SU-DHL-6 (cell line): Measurements from ENCODE around the gene HDAC2.

Experiments used
- EZH2phosphoT487 ChIP-seq: fragments of 200-600 bp; sonication (generic), shearing (Covaris generic); conservative IDR thresholded peaks from 2 replicates; pipeline ENCODE4 v1.6.1; 2018; ENCODE audit warnings: mild to moderate bottlenecking, antibody characterized with exemption, low read length, moderate library complexity, mixed read lengths
- TF ChIP-seq, protein P1 (sequence below): fragments of 200-600 bp; sonication (generic); IDR thresholded peaks from one replicate; pipeline ENCODE4 v1.5.1; 2017; ENCODE audit warnings: antibody characterized with exemption, mild to moderate bottlenecking, low read length, moderate library complexity; ENCODE audit not compliant: insufficient read depth, poor library complexity, severe bottlenecking

DNA sequence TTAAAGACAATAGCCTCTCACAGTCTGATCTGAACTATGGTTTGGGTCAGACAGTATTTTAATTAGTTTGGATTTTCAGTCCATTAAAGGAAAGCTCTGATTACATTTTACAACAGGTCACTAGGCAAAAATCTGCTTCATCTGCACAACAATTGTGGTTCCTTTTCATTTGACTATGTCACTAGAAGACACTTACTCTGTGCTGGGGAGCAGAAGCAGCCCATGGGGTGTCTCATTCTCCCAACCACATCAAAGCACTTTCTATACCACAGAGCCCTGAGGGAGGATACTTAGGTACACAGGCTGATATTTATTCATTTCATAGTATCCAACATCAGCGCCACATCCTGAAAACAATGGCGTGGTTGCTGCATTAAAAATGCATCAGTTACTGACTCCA is 36.6 kb upstream of the HDAC2 start:
- TF ChIP-seq, protein P1, sequence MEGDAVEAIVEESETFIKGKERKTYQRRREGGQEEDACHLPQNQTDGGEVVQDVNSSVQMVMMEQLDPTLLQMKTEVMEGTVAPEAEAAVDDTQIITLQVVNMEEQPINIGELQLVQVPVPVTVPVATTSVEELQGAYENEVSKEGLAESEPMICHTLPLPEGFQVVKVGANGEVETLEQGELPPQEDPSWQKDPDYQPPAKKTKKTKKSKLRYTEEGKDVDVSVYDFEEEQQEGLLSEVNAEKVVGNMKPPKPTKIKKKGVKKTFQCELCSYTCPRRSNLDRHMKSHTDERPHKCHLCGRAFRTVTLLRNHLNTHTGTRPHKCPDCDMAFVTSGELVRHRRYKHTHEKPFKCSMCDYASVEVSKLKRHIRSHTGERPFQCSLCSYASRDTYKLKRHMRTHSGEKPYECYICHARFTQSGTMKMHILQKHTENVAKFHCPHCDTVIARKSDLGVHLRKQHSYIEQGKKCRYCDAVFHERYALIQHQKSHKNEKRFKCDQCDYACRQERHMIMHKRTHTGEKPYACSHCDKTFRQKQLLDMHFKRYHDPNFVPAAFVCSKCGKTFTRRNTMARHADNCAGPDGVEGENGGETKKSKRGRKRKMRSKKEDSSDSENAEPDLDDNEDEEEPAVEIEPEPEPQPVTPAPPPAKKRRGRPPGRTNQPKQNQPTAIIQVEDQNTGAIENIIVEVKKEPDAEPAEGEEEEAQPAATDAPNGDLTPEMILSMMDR = no peak
- no peak for TF ChIP-seq EZH2phosphoT487
